DND-41 (cell line): ENCODE results near the gene FXR2.

Source experiments
- ATAC-seq: fragments of 200-7000 bp; cut with Tn5 transposase; 3 replicates; pipeline ENCODE4 v1.9.1; 2021; ENCODE audit warnings: low read depth; ENCODE audit not compliant: insufficient read depth
- DNase-seq: peaks from one replicate; pipeline ENCODE4 v3.0.0-alpha.2; 2020
- H2AFZ ChIP-seq: 2 replicates; pipeline ENCODE4 v1.6.0; 2012; ENCODE audit warnings: low read depth, low read length
- H3K27ac ChIP-seq: 2 replicates; pipeline ENCODE4 v1.5.1; 2012; ENCODE audit warnings: low read length, inconsistent platforms
- H3K27me3 ChIP-seq: fragments of 200-600 bp; sonication (generic); 2 replicates; pipeline ENCODE4 v1.6.0; 2012; ENCODE audit warnings: low read length, mild to moderate bottlenecking, inconsistent platforms; ENCODE audit not compliant: insufficient read depth, poor library complexity
- H3K36me3 ChIP-seq: 2 replicates; pipeline ENCODE4 v1.5.1; 2012; ENCODE audit warnings: low read length, inconsistent platforms; ENCODE audit not compliant: insufficient read depth
- H3K4me1 ChIP-seq: 2 replicates; pipeline ENCODE4 v1.5.1; 2012; ENCODE audit warnings: mild to moderate bottlenecking, low read length; ENCODE audit not compliant: insufficient read depth
- H3K4me2 ChIP-seq: 2 replicates; pipeline ENCODE4 v1.6.0; 2012; ENCODE audit warnings: mild to moderate bottlenecking, moderate library complexity, low read length, inconsistent platforms; ENCODE audit not compliant: insufficient read depth
- H3K4me3 ChIP-seq, 2 experiments: fragments of 200-600 bp in 1 of 2; shearing (Covaris generic) in 1 of 2; 2 replicates each; pipeline ENCODE4 v1.5.1; 2012 to 2016; ENCODE audit warnings: inconsistent platforms in 2 of 2, low read length in 2 of 2, mild to moderate bottlenecking in 2 of 2, low read depth in 1 of 2, moderate library complexity in 1 of 2
- H3K79me2 ChIP-seq: 2 replicates; pipeline ENCODE4 v1.6.0; 2012; ENCODE audit warnings: low read length, inconsistent platforms; ENCODE audit not compliant: insufficient read depth
- H3K9ac ChIP-seq: 2 replicates; pipeline ENCODE4 v1.6.0; 2012; ENCODE audit warnings: low read depth, mild to moderate bottlenecking, inconsistent platforms, low read length, moderate library complexity
- H3K9me3 ChIP-seq: 2 replicates; pipeline ENCODE4 v1.5.1; 2012; ENCODE audit warnings: low read length, moderate library complexity, mild to moderate bottlenecking, inconsistent platforms; ENCODE audit not compliant: insufficient read depth, severe bottlenecking
- H4K20me1 ChIP-seq: 2 replicates; pipeline ENCODE4 v1.6.0; 2012; ENCODE audit warnings: low read length; ENCODE audit not compliant: insufficient read depth
- EZH2 ChIP-seq: IDR thresholded peaks from 3 replicates; pipeline ENCODE4 v1.6.1; 2012; ENCODE audit warnings: borderline replicate concordance, low read depth, mild to moderate bottlenecking, moderate library complexity, low read length, inconsistent platforms; ENCODE audit not compliant: severe bottlenecking
- TF ChIP-seq, protein P1 (sequence below): IDR thresholded peaks from 2 replicates; pipeline ENCODE4 v1.5.1; 2012; ENCODE audit warnings: borderline replicate concordance, low read length, moderate library complexity, mild to moderate bottlenecking; ENCODE audit not compliant: poor library complexity, severe bottlenecking; ENCODE audit errors: extremely low read depth

Gene FXR2

DNA sequence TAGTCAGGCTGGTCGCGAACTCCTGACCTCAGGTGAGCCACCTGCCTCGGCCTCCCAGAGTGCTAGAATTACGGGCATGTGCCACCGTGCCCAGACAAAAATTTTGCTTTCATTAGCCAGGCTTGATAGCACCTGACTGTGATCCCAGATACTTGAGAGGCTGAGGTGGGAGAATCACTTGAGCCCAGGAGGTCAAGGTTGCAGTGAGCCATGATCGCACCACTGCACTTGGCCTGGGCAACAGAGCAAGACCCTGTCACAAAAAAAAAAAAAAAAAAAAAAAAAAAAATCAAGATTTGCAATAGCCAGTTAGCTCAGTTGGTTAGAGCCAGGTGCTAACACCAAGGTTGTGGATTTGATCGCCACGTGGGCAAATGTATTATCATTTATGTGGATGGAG lies 6.1 kb upstream of the FXR2 start:
- TF ChIP-seq EZH2, result no peak
- TF ChIP-seq, protein P1, sequence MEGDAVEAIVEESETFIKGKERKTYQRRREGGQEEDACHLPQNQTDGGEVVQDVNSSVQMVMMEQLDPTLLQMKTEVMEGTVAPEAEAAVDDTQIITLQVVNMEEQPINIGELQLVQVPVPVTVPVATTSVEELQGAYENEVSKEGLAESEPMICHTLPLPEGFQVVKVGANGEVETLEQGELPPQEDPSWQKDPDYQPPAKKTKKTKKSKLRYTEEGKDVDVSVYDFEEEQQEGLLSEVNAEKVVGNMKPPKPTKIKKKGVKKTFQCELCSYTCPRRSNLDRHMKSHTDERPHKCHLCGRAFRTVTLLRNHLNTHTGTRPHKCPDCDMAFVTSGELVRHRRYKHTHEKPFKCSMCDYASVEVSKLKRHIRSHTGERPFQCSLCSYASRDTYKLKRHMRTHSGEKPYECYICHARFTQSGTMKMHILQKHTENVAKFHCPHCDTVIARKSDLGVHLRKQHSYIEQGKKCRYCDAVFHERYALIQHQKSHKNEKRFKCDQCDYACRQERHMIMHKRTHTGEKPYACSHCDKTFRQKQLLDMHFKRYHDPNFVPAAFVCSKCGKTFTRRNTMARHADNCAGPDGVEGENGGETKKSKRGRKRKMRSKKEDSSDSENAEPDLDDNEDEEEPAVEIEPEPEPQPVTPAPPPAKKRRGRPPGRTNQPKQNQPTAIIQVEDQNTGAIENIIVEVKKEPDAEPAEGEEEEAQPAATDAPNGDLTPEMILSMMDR, result no peak
- ATAC-seq (no peak), DNase-seq (no peak)
- no peak overlapping the region for H2AFZ ChIP-seq
- 0 out of 2 replicates have a peak, but pooled peaks cover under 1% of the 10 kb centered on the region for H3K4me1 ChIP-seq
- H3K4me3 ChIP-seq, result no peak overlapping the region
- no peaks in the 10 kb centered on the region for H3K9me3 ChIP-seq
- no peaks in the 10 kb centered on the region for H3K36me3 ChIP-seq
- H3K27me3 ChIP-seq, result no peaks in the 10 kb centered on the region
- H3K4me2 ChIP-seq, result no peak overlapping the region
- H4K20me1 ChIP-seq, result no peaks in the 10 kb centered on the region
- no peak overlapping the region for H3K27ac ChIP-seq
- no peaks in the 10 kb centered on the region for H3K79me2 ChIP-seq
- no peak overlapping the region for H3K9ac ChIP-seq

DNA sequence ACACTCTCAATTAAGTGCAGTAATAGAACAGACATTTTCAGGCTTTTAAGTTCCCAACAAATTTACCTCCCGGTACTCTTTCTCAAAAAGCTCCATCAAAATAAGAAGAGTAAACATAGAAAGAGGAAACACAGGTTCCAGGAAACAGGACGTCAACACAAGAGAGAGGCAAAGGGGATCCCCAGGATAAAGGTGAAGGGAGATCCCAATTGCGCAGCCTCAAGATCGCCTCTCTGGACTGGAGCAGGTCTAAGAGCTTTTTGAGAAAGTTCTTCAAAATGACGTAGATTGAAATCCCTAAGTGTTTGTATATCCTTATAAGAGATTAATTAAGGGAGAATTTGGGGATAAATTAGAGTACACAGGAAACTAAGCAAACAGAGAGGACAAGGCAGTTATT lies 3.9 kb upstream of the FXR2 start:
- Histone ChIP-seq H3K4me3 (no peak overlapping the region), H4K20me1 (peaks cover 5% of the 10 kb centered on the region; the same call in 1 of the 2 replicates), H3K27me3 (no peaks in the 10 kb centered on the region), H3K4me1 (peaks cover 11% of the 10 kb centered on the region), H3K4me2 (no peak overlapping the region), H3K27ac (no peak overlapping the region), H3K9ac (no peak overlapping the region), H3K79me2 (peaks cover 8% of the 10 kb centered on the region), H3K9me3 (no peaks in the 10 kb centered on the region), H3K36me3 (no peaks in the 10 kb centered on the region; the same call in 1 of the 2 replicates), H2AFZ (no peak overlapping the region)
- no peak for TF ChIP-seq EZH2
- TF ChIP-seq, protein P1, result no peak
- DNase-seq, result no peak
- ATAC-seq, result no peak

DNA sequence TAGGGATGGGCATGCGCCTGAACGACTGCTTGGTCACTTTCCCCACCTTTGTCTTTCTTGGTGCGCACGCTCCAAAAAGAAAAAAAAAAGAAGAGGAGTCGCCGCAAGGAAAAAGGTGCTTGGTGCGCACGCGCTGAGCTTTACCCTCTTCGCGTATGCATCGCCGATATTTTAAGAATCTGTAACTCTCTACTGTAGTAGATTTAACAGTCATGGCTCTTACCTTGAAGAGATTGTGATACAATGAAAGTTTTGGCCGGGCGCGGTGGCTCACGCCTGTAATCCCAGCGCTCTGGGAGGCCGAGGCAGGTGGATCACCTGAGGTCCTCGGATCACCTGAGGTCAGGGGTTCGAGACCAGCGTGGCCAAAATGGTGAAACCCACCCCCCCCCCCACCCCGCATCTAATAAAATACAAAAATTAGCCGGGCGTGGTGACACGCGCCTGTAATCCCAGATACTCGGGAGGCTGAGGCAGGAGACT lies 609 bp upstream of the FXR2 start:
- no peak for TF ChIP-seq EZH2
- TF ChIP-seq, protein P1, result no peak
- peak overlapping the region; percentile 94 for H2AFZ ChIP-seq
- peak overlapping the region; percentile 61 for H3K9ac ChIP-seq
- no peaks in the 10 kb centered on the region for H3K9me3 ChIP-seq
- peaks cover 43% of the 10 kb centered on the region for H3K4me1 ChIP-seq
- ATAC-seq (no peak), DNase-seq (no peak)
- H3K27ac ChIP-seq, result peak overlapping the region; percentile 76
- H3K27me3 ChIP-seq, result no peaks in the 10 kb centered on the region
- H3K4me3 ChIP-seq, result peak overlapping the region; percentile 38 to 62; a peak in 3 of 4 replicates
- peaks cover 30% of the 10 kb centered on the region; the same call in 1 of the 2 replicates for H4K20me1 ChIP-seq
- peak overlapping the region; percentile 74 for H3K4me2 ChIP-seq
- peaks cover 20% of the 10 kb centered on the region for H3K36me3 ChIP-seq
- H3K79me2 ChIP-seq, result peaks cover 41% of the 10 kb centered on the region
